ENCODE data around the gene FGF4.

Gene FGF4

GRCh38 chr11:69799582-69799981 is 24.4 kb upstream of the FGF4 start:
- H3K9me3 ChIP-seq (ENCODE audit: insufficient read depth, low read length, severe bottlenecking) = no peaks in the 10 kb centered on the region
- no peaks in the 10 kb centered on the region for H3K79me2 ChIP-seq (ENCODE audit: insufficient read depth, low read length)
- H3K9ac ChIP-seq (ENCODE audit: low read depth, low read length) = no peak overlapping the region
- no peak overlapping the region for H2AFZ ChIP-seq (ENCODE audit: low read depth, low read length)
- no peaks in the 10 kb centered on the region for H3K27me3 ChIP-seq (ENCODE audit: insufficient read depth, low read length, poor library complexity)
- ATAC-seq (ENCODE audit: insufficient read depth, low read depth) = peak; percentile 49; the same call in 1 of the 3 replicates
- no peak overlapping the region for H3K4me2 ChIP-seq (ENCODE audit: insufficient read depth, low read length)
- peak; percentile 16 for DNase-seq
- H3K36me3 ChIP-seq (ENCODE audit: insufficient read depth, low read length) = no peaks in the 10 kb centered on the region
- H3K4me3 ChIP-seq (ENCODE audit: low read depth in 1 of 2, low read length in 2 of 2) = no peak overlapping the region
- no peak for TF ChIP-seq CTCF (IDR thresholded peaks at IDR 0.05; ENCODE audit: borderline replicate concordance, extremely low read depth, low read length, poor library complexity, severe bottlenecking)
- no peak for TF ChIP-seq EZH2 (IDR thresholded peaks at IDR 0.05; ENCODE audit: borderline replicate concordance, low read depth, low read length, severe bottlenecking)
- H3K4me1 ChIP-seq (ENCODE audit: insufficient read depth, low read length) = no peaks in the 10 kb centered on the region
- no peaks in the 10 kb centered on the region for H4K20me1 ChIP-seq (ENCODE audit: insufficient read depth, low read length)
- H3K27ac ChIP-seq (ENCODE audit: low read length) = no peak overlapping the region

- Histone ChIP-seq H3K4me3 (ENCODE audit: low read depth in 1 of 2, low read length in 2 of 2) (no peak overlapping the region), H3K36me3 (ENCODE audit: insufficient read depth, low read length) (no peaks in the 10 kb centered on the region), H3K27ac (ENCODE audit: low read length) (no peak overlapping the region), H2AFZ (ENCODE audit: low read depth, low read length) (no peak overlapping the region), H3K4me2 (ENCODE audit: insufficient read depth, low read length) (no peak overlapping the region), H3K9ac (ENCODE audit: low read depth, low read length) (no peak overlapping the region), H3K4me1 (ENCODE audit: insufficient read depth, low read length) (no peaks in the 10 kb centered on the region), H3K27me3 (ENCODE audit: insufficient read depth, low read length, poor library complexity) (no peaks in the 10 kb centered on the region), H3K79me2 (ENCODE audit: insufficient read depth, low read length) (no peaks in the 10 kb centered on the region), H3K9me3 (ENCODE audit: insufficient read depth, low read length, severe bottlenecking) (no peaks in the 10 kb centered on the region), H4K20me1 (ENCODE audit: insufficient read depth, low read length) (no peaks in the 10 kb centered on the region)
- TF ChIP-seq CTCF (IDR thresholded peaks at IDR 0.05; ENCODE audit: borderline replicate concordance, extremely low read depth, low read length, poor library complexity, severe bottlenecking) (no peak), EZH2 (IDR thresholded peaks at IDR 0.05; ENCODE audit: borderline replicate concordance, low read depth, low read length, severe bottlenecking) (no peak)
- ATAC-seq (ENCODE audit: insufficient read depth, low read depth) (no peak), DNase-seq (no peak)
Measured at GRCh38 chr11:69799097-69799496, 24.0 kb upstream of the FGF4 start.

- Histone ChIP-seq H3K9ac (ENCODE audit: low read depth, low read length) (no peak overlapping the region), H3K27ac (ENCODE audit: low read length) (no peak overlapping the region), H2AFZ (ENCODE audit: low read depth, low read length) (no peak overlapping the region), H3K27me3 (ENCODE audit: insufficient read depth, low read length, poor library complexity) (no peaks in the 10 kb centered on the region), H3K36me3 (ENCODE audit: insufficient read depth, low read length) (no peaks in the 10 kb centered on the region), H3K4me1 (ENCODE audit: insufficient read depth, low read length) (no peaks in the 10 kb centered on the region), H3K4me3 (ENCODE audit: low read depth in 1 of 2, low read length in 2 of 2) (no peak overlapping the region), H3K9me3 (ENCODE audit: insufficient read depth, low read length, severe bottlenecking) (no peaks in the 10 kb centered on the region), H3K79me2 (ENCODE audit: insufficient read depth, low read length) (no peaks in the 10 kb centered on the region), H3K4me2 (ENCODE audit: insufficient read depth, low read length) (no peak overlapping the region), H4K20me1 (ENCODE audit: insufficient read depth, low read length) (no peaks in the 10 kb centered on the region)
- no peak for DNase-seq
- no peak for ATAC-seq (ENCODE audit: insufficient read depth, low read depth)
- no peak for TF ChIP-seq CTCF (IDR thresholded peaks at IDR 0.05; ENCODE audit: borderline replicate concordance, extremely low read depth, low read length, poor library complexity, severe bottlenecking)
- TF ChIP-seq EZH2 (IDR thresholded peaks at IDR 0.05; ENCODE audit: borderline replicate concordance, low read depth, low read length, severe bottlenecking) = no peak
Measured at GRCh38 chr11:69797737-69798528, 22.8 kb upstream of the FGF4 start.

Data from DND-41 (cell line).